Measurements from ENCODE around the gene FAM200A. TPM values are rescaled to one million over a fixed set of nuclear protein-coding genes. Genes with fewer than 3 reads are reported as not detected.

The FAM200A gene
- total and polyA plus RNA-seq, 2 of the 8 experiments (the other 6 are each of a cell fraction or from before 2014, with no cell fraction given), result 4.3 to 7.5 TPM

DNA sequence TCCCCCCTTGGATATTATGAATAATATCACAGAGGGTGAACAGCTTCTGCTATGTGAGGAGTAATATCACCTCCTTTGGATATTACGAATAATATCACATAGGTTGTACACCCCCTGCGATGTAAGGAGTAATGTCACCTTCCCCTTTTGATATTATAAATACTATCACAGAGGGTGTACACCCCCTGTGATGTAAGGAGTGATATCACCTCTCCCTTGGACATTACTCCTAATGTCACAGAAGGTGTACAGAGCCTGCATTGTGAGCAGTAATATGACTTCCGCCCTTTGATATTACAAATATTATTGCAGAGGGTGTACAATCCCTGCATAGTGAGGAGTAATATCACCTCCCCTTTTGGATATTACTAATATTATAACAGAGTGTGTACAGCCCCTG is 37.0 kb upstream of the FAM200A start:
- Histone ChIP-seq H3K4me2 (ENCODE audit: insufficient read depth in 1 of 2, low read depth in 2 of 2, low read length in 2 of 2) (no peak overlapping the region), H2BK12ac (ENCODE audit: low read depth, low read length) (no peak overlapping the region), H3K23ac (ENCODE audit: insufficient read length) (no peak overlapping the region), H3K23me2 (ENCODE audit: low read depth, low read length) (no peaks in the 10 kb centered on the region), H2AK5ac (ENCODE audit: low read depth, low read length) (no peak overlapping the region), H3K4ac (replicated peaks; ENCODE audit: insufficient read length, low read depth, low read length) (no peak overlapping the region), H3K36me3 (ENCODE audit: control insufficient read depth in 2 of 4, insufficient read depth in 4 of 4, low read length in 3 of 4) (no peaks in the 10 kb centered on the region), H4K5ac (ENCODE audit: insufficient read length, low read depth, low read length) (no peak overlapping the region), H3K9ac (replicated peaks in 1 of 4; ENCODE audit: extremely low read depth in 1 of 4, low read depth in 3 of 4, low read length in 3 of 4) (no peak overlapping the region), H2BK15ac (ENCODE audit: low read length) (no peak overlapping the region), H4K20me1 (replicated peaks in 1 of 2; ENCODE audit: control insufficient read depth in 1 of 2, insufficient read depth in 2 of 2, low read length in 2 of 2) (no peaks in the 10 kb centered on the region), H2BK20ac (ENCODE audit: low read length) (no peak overlapping the region), H2BK5ac (ENCODE audit: low read depth, low read length) (no peak overlapping the region), H4K8ac (ENCODE audit: extremely low read depth, insufficient read depth, low read length) (no peak overlapping the region), H2AFZ (ENCODE audit: low read length) (no peak overlapping the region), H3K27me3 (replicated peaks in 1 of 4; ENCODE audit: control insufficient read depth in 3 of 4, extremely low read depth in 1 of 4, insufficient read depth in 3 of 4, low read length in 3 of 4) (no peaks in the 10 kb centered on the region), H3K27ac (ENCODE audit: low read depth, low read length) (no peak overlapping the region), H2BK120ac (replicated peaks; ENCODE audit: low read depth, low read length) (no peak overlapping the region), H3K79me1 (ENCODE audit: low read depth, low read length) (no peaks in the 10 kb centered on the region), H3K79me2 (ENCODE audit: control insufficient read depth in 1 of 2, insufficient read depth in 2 of 2, low read length in 2 of 2) (no peaks in the 10 kb centered on the region), H3K18ac (ENCODE audit: extremely low read depth, low read length) (no peak overlapping the region), H4K91ac (replicated peaks; ENCODE audit: insufficient read length, low read length) (no peak overlapping the region), H3K56ac (replicated peaks; ENCODE audit: insufficient read length, low read depth, low read length) (no peak overlapping the region), H3K9me3 (ENCODE audit: insufficient read depth in 2 of 2, low read depth in 1 of 2, low read length in 1 of 2) (0 out of 4 replicates have a peak, but pooled peaks cover 0 to 2% of the 10 kb centered on the region in 2 experiments), H3K4me3 (ENCODE audit: extremely low read depth in 1 of 4, insufficient read depth in 2 of 4, low read depth in 3 of 4, low read length in 4 of 4) (no peak overlapping the region), H3K14ac (ENCODE audit: insufficient read length) (no peak overlapping the region), H3K4me1 (replicated peaks in 1 of 4; ENCODE audit: control insufficient read depth in 3 of 4, insufficient read depth in 4 of 4, low read length in 3 of 4) (no peaks in the 10 kb centered on the region)
- ChIA-PET CTCF (ENCODE audit: partially characterized antibody) (no interaction called here), POLR2A (ENCODE audit: partially characterized antibody) (no interaction called here)
- FAIRE-seq (no peak), DNase-seq (ENCODE audit: low read depth in 1 of 2, low spot score in 2 of 2) (no peak)
- 88% methylated on average over 3 of the region's 3 CpGs; no CpG with 5 or more reads in 1 of the 2 experiments for WGBS, 2 experiments (ENCODE audit: extremely low coverage in 1 of 2, insufficient coverage in 1 of 2, insufficient read length in 1 of 2, insufficient replicate concordance in 2 of 2, low coverage in 1 of 2, low lambda C conversion rate in 2 of 2, missing lambda C conversion rate in 1 of 2)
- TF ChIP-seq SP2 (IDR thresholded peaks at IDR 0.05; ENCODE audit: low read length), result no peak
- no peak for TF ChIP-seq RAD21 (IDR thresholded peaks at IDR 0.05 in 1 of 2, conservative IDR thresholded peaks at IDR 0.05 in 1 of 2; ENCODE audit: low read depth in 2 of 2, low read length in 2 of 2)
- TF ChIP-seq TBP (IDR thresholded peaks at IDR 0.05; ENCODE audit: low read depth, low read length), result no peak
- no peak for TF ChIP-seq CHD2 (IDR thresholded peaks at IDR 0.05; ENCODE audit: low read length)
- TF ChIP-seq KDM5A (IDR thresholded peaks at IDR 0.05; ENCODE audit: low read length), result no peak
- TF ChIP-seq ASH2L (IDR thresholded peaks at IDR 0.05; ENCODE audit: low read length), result no peak
- no peak for TF ChIP-seq CTBP2 (IDR thresholded peaks at IDR 0.05; ENCODE audit: borderline replicate concordance, insufficient read depth, insufficient read length, low read length)
- TF ChIP-seq, protein P1, sequence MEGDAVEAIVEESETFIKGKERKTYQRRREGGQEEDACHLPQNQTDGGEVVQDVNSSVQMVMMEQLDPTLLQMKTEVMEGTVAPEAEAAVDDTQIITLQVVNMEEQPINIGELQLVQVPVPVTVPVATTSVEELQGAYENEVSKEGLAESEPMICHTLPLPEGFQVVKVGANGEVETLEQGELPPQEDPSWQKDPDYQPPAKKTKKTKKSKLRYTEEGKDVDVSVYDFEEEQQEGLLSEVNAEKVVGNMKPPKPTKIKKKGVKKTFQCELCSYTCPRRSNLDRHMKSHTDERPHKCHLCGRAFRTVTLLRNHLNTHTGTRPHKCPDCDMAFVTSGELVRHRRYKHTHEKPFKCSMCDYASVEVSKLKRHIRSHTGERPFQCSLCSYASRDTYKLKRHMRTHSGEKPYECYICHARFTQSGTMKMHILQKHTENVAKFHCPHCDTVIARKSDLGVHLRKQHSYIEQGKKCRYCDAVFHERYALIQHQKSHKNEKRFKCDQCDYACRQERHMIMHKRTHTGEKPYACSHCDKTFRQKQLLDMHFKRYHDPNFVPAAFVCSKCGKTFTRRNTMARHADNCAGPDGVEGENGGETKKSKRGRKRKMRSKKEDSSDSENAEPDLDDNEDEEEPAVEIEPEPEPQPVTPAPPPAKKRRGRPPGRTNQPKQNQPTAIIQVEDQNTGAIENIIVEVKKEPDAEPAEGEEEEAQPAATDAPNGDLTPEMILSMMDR (IDR thresholded peaks at IDR 0.05; ENCODE audit: control extremely low read depth in 1 of 3, insufficient read depth in 1 of 3, low read depth in 1 of 3, low read length in 3 of 3), result no peak
- no peak for TF ChIP-seq PHF8 (conservative IDR thresholded peaks at IDR 0.05; ENCODE audit: low read depth, low read length)
- no peak for TF ChIP-seq RFX5 (IDR thresholded peaks at IDR 0.05; ENCODE audit: borderline replicate concordance, low read depth, low read length)
- no peak for TF ChIP-seq RNF2 (IDR thresholded peaks at IDR 0.05; ENCODE audit: borderline replicate concordance, low read depth, low read length, missing control alignments, poor library complexity, severe bottlenecking)
- TF ChIP-seq EGR1 (IDR thresholded peaks at IDR 0.05; ENCODE audit: borderline replicate concordance, low read depth, low read length), result no peak

Measured in H1 (cell line).